ENCODE data around the gene UXS1. TPM values are rescaled to one million over a fixed set of nuclear protein-coding genes. Genes with fewer than 3 reads are reported as not detected.

Gene UXS1
- total RNA-seq, 2 experiments from 2014 or later, result 47.4 to 47.8 TPM

GRCh38 chr2:106126295-106126694 is 67.8 kb downstream of the UXS1 start:
- Mint-ChIP-seq H3K4me3 (no peak overlapping the region), H3K36me3 (ENCODE audit: low read depth) (peaks cover 46% of the 10 kb centered on the region), H3K27me3 (no peaks in the 10 kb centered on the region), H3K9me3 (no peaks in the 10 kb centered on the region), H3K27ac (no peak overlapping the region), H3K4me1 (ENCODE audit: low read depth) (peaks cover 27% of the 10 kb centered on the region)
- ChIA-PET POLR2A (interaction anchor here (1.4 kb wide), 1 partner anchor 34 kb away, joined by 3 read pairs; no protein-coding TSS in a partner anchor), CTCF (interaction anchor here (1.1 kb wide), 1 partner anchor 67 kb away, joined by 3 read pairs; no protein-coding TSS in a partner anchor)
- DNase-seq (no peak), ATAC-seq (no peak)
- no peak for TF ChIP-seq CTCF (IDR thresholded peaks at IDR 0.05)
- intact Hi-C loops (cut with micrococcal nuclease), result no loop called here

- DNase-seq, result no peak
- CTCF ChIA-PET, result no interaction called here
- no peaks in the 10 kb centered on the region for H3K27me3 Mint-ChIP-seq
- no peak overlapping the region for H3K4me3 Mint-ChIP-seq
- ATAC-seq, result no peak
- H3K9me3 Mint-ChIP-seq, result no peaks in the 10 kb centered on the region
- intact Hi-C loops (cut with micrococcal nuclease), result no loop called here
- peaks cover 46% of the 10 kb centered on the region for H3K36me3 Mint-ChIP-seq (ENCODE audit: low read depth)
- no peak for TF ChIP-seq CTCF (IDR thresholded peaks at IDR 0.05)
- peaks cover 26% of the 10 kb centered on the region for H3K4me1 Mint-ChIP-seq (ENCODE audit: low read depth)
- peak overlapping the region; percentile 49 for H3K27ac Mint-ChIP-seq
- POLR2A ChIA-PET, result no interaction called here
Observed at GRCh38 chr2:106124905-106125549, 69.1 kb downstream of the UXS1 start.

- DNase-seq (no peak), ATAC-seq (no peak)
- H3K36me3 Mint-ChIP-seq (ENCODE audit: low read depth), result peaks cover 42% of the 10 kb centered on the region
- ChIA-PET CTCF (no interaction called here), POLR2A (no interaction called here)
- H3K4me1 Mint-ChIP-seq (ENCODE audit: low read depth), result peaks cover 23% of the 10 kb centered on the region
- no peak for TF ChIP-seq CTCF (IDR thresholded peaks at IDR 0.05)
- no peaks in the 10 kb centered on the region for H3K27me3 Mint-ChIP-seq
- peak overlapping the region; percentile 53 for H3K27ac Mint-ChIP-seq
- no peaks in the 10 kb centered on the region for H3K9me3 Mint-ChIP-seq
- intact Hi-C loops (cut with micrococcal nuclease), result no loop called here
- H3K4me3 Mint-ChIP-seq, result no peak overlapping the region
Observed at GRCh38 chr2:106124106-106124756, 69.9 kb downstream of the UXS1 start.

- ATAC-seq, result no peak
- CTCF ChIA-PET, result no interaction called here
- peaks cover 10% of the 10 kb centered on the region for H3K4me1 Mint-ChIP-seq (ENCODE audit: low read depth)
Observed at GRCh38 chr2:106122157-106122556, 71.9 kb downstream of the UXS1 start.

More at GRCh38 chr2:106122157-106122556, 71.9 kb downstream of the UXS1 start:
- POLR2A ChIA-PET, result no interaction called here
- peaks cover 30% of the 10 kb centered on the region for H3K36me3 Mint-ChIP-seq (ENCODE audit: low read depth)
- DNase-seq, result no peak
- TF ChIP-seq CTCF (IDR thresholded peaks at IDR 0.05), result no peak
- no peak overlapping the region for H3K4me3 Mint-ChIP-seq
- intact Hi-C loops (cut with micrococcal nuclease), result no loop called here
- no peaks in the 10 kb centered on the region for H3K9me3 Mint-ChIP-seq
- no peaks in the 10 kb centered on the region for H3K27me3 Mint-ChIP-seq
- H3K27ac Mint-ChIP-seq, result no peak overlapping the region
